SHP77 treated with DMSO at 0.1 percent for 48 hours (cell line): ENCODE data around the gene FRYL.
"Not testable (repeated sequence)": the region's sequence is repeated elsewhere in the genome, so short reads cannot be mapped to it uniquely, and the experiment has no call there.

Experiments used
- DNase-seq: peaks from one replicate; lab custom pipeline; 2025; lab: John Stamatoyannopoulos, UW

FRYL gene

DNA sequence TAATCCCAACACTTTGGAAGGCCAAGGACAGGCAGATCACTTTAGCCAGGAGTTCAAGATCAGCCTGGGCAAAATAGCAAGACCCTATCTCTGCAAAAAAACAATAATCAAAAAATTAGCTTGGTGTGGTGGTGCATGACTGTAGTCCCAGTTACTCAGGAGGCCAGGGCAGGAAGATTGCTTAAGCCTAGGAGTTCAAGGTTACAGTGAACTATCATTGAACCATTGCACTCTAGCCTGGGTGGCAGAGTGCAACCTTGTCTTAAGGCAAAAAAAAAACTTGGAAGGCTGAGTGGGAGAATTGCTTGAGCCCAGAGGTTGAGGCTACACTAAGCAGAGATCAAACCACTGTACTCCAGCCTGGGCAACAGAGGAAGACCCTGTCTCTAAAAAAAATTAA is 5.2 kb upstream of the FRYL start:
- no peak for DNase-seq

DNA sequence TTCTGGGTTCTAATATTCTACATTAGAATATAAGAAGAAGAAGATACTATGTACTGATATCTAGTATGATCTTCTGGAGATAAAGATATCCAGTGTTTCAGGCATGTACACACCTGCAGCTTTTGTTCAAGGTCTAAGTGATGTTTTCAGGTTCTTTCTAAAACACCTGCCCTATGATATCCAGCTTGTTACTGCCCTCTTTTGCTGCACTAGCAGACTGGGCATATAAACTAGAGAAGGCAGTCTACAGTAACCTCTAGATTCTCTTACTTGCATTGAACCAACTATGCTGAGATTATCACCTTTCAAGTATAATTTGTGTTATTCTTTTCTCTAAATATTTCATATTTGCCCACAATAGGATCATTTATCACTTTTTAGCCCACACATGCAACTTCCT is 1.9 kb upstream of the FRYL start:
- no peak for DNase-seq

DNA sequence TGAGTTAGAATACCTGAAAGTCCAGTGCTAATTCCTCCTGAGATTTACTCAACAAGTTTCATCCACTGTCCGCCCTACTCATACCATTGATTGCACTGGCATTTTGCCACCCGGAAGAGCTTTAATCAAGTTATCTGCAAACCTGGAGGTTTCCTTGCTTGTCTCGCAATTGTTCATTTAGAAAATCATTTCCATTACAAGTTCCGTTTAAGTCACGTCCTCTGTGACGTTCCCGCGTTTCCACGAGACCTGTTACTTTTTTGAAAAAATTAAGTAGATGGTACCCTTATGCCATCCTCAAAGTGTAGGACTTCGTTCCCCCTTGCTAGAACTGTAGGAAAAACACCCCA is 761 bp upstream of the FRYL start:
- no peak for DNase-seq

DNA sequence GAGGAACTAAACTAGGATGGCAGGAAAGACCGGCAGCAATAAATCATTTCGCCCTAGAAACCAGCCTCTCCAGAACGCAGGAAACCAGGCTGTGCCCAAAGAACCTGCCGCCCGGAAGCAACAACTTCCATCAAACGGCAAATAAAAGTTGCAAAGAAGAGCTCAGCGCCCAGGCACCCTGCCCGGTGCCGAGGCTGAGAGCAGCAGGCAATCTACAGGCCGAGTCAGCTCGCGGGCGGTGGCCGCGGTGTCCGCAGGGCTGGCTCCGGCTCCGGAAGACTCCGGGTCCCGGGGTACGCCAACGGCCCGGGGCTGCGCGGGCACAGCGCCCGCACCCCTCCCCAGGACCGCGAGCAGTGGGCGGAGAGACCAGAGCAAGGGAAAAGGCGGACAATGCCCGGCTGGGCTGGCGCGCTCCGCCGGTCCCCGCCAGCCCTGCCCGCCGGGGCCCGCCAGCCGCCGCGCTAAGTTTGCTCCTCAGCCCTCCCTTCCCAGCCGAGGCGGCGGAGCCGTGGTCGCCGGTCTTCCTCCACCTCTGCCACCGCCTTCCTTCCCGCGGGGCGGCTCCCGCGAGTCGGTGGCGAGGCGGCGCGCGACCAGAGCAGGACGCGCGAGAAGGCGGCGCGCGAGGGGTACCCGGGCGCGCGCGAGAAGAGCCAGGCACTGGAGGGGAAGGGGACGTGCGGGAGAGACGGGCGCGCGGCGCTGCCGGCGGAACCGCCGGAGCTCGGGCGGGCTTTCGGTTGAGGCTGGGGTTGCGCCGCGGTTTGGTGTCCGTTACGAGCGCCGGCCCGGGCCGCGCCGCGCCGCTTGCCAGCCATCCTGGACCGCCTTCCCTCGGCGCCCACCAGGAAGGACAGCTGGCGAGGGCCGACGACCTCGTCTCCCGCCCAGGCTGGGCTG is 733 bp downstream of the FRYL start:
- no peak for DNase-seq

DNA sequence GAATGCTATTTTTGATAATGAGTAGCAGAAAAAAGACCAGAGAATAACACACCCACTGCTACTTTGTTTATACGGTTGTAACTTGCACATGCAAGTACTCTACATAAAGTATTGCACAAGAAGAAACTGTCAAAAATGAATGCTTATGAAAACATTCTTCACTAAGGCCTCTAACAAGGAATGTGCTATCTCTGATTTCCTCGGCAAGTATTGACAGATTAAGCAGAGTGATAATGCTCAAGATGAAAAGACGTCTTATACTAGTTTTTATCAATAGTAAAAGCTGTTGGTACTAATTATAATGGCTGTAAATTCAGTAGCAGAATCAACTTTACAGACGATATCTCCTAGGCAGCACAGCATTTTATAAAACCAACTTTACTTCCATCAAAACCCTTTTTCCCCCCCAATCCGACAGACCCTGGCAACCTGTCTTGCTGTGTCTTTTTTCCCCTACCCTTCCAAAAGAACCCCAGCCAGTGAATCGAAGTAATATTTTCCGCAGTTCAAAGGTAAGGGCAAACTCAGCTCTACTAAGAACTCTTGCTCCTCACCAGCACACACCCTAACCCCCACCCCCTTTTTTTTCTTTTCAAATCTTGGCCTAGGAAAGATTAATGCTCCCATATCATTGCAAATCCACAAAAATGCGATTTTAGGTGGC is 1.5 kb downstream of the FRYL start:
- no peak for DNase-seq

DNA sequence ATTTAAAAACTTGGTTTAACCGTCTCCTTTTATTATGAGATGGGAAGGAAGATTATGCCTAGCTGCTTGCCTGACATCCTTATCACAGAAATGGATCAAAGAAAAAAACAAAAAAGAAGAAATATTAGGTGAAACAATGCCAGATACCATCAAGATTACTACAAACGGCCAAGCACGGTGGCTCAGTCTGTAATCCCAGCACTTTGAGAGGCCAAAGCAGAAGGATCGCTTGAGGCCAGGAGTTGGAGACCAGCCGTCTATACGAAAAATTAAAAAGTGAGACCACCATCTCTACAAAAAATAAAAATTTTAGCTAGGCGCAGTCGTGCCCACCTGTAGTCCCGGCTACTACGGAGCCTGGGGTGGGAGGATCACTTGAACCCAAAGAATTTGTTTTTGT is 2.3 kb downstream of the FRYL start:
- DNase-seq, result no peak

DNA sequence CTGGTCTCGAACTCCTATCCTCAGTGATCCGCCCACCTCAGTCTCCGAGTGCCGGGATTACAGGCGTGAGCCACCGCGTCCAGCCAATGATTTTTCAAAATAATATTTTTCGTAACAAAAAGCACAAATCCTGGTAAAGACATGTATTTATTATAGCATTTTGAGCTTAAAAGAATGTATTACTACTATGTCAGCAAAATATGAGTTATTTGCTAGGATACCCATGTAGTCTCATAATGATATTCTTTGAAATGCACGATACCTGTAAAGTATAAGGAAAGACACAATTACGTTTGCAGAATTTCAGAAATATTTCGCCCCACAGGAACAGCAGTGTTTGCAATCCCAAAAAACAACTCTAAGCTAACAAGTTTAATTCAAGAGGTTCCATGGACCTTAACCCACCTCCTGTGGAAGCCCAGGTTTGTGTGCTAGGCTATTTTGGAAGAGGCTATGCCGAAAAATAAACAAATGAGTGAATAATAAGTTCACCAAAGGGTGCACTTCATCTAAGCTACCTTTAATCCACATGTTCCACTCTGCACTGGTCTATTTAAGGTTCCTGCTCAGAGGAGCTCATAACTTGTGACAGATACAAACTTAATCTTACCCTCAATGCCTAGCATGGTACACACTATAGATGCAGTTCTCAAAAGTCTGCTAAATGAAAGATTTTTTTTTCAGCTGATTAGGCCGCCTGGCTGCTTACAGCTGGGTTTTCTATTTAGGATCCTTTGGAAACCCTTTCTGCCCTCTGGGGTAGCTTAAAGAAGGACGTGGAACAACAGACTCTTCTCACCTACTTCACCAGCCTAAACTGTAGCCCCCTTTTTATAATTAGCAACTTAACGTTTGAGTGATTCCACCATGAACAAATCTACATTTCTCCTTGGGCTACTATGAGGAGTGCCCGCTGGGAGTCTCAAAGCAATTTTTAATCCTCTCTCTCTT is 5.0 kb downstream of the FRYL start:
- DNase-seq, result no peak

DNA sequence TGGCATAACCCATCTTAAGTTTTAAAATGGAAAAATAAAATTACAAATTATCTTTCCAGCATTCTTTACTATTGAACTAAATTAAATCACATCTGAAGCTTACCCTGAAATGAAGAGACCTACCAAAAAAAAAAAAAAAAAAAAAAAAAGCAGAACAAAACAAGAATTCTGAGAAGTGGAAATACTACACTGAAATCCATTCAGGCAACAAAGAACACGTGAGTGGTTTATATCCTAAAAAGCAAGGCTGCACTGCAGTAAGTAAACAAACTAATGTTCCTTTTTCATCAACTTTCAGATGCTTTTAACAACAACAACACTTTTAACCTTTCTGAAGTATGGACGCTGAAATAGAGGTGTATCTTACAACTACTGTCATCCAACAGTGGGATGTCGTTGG is 7.5 kb downstream of the FRYL start:
- no peak for DNase-seq

DNA sequence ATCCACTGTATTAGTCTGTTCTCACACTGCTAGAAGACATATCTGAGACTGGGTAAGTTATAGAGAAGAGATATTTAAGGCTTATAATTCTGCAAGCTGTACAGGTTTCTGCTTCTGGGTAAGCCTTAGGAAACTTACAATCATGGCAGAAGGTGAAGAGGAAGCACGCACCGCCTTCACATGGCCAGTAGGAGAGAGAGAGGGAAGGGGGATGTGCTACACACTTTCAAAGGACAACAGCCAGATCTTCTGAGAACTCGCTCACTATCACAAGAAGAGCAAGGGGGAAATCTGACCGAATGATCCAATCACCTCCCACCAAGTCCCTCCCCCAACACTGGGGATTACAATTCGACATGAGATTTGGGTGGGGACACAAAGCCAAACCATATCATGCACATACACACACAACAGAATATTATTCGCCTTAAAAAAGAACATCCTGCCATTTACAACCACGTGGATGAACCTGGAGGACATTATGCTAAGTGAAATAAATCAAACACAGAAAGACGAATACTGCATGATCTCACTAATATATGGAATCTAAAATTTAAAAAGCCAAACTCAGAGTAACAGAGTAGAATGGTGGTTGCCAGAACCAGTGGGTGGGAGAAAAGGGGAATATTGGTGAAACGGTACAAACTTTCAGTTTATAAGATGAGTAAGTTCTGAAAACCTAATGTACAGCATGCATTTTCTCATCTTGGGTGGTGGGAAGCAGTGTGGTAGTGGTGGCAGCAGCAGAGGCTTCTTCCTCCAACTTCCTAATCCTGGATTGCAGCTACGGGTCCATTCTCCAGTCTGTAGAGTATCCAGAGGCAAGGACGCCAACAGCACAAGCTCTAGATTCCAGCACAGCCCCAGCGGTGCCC is 12.8 kb downstream of the FRYL start:
- no peak for DNase-seq

DNA sequence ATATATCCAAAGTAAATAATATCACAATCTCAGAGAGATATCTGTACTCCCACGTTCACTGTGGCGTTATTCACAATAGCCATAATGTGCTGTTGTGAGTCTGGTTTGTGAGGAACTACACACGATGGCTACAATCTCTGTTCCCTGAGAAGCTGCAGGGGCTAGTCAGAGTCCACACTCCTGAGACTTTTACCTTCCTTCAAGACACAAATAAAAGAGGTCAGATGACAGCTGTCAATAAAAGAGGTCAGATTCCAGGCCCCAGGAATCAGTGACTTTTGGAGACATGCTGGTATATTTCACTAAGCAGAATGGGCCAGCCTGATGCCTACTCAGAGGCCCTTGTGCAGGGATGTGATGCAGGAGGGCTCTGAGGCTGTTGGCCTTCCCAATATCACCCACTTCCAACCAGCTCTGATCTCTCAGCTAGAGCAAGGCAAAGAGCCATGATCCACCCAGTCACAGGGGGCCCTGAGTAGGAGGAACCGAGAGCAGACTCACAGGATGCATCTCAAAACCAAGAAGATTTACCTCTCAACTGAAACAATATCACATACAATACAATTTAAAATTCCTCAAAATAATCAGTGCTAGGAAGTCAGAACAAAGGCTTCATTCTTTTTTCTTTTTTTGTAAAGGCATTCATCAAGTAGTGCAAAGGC is 13.8 kb downstream of the FRYL start:
- DNase-seq, result no peak

DNA sequence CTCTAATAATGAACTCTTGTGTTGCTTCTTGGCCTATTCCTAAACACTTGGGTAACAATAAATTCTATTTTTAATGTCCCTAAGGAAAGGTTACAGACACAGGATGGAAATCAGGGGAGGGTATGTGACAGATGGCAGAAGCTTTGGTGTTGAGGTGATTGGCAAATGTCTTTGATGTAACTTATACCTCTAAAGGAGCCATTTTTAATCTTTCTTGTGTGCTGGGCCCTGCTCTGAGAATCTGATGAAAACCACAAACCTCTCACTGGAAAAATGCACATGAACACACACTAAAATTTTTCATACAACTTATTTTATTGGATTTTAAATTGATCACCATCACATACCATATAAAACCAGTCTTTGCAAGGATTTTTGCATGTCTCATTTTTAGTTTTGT is 17.7 kb downstream of the FRYL start:
- DNase-seq, result no peak

DNA sequence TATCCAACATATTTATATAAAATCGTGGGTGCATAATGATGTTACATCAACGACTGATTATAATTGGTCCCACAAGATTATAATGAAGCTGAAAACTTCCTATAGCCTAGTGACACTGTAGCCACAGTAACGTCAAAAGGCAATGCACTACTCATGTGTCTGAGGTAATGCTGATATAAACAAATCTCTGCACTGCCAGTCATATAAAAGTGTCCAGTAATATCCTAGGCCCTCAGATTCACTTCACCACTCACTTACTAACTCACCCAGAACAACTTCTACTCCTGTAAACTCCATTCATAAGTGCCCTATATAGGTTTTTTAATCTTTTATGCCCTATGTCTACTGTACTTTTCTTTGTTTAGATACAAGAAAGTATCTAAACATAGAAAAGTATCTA is 18.8 kb downstream of the FRYL start:
- no peak for DNase-seq

DNA sequence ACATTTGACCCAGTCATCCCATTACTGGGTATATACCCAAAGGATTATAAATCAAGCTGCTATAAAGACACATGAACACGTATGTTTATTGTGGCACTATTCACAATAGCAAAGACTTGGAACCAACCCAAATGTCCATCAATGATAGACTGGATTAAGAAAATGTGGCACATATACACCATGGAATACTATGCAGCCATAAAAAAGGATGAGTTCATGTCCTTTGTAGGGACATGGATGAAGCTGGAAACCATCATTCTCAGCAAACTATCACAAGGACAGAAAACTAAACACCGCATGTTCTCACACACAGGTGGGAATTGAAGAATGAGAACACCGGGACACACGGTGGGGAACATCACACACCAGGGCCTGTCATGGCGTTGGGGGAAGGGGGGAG is 21.4 kb downstream of the FRYL start:
- DNase-seq, result not testable (repeated sequence)

DNA sequence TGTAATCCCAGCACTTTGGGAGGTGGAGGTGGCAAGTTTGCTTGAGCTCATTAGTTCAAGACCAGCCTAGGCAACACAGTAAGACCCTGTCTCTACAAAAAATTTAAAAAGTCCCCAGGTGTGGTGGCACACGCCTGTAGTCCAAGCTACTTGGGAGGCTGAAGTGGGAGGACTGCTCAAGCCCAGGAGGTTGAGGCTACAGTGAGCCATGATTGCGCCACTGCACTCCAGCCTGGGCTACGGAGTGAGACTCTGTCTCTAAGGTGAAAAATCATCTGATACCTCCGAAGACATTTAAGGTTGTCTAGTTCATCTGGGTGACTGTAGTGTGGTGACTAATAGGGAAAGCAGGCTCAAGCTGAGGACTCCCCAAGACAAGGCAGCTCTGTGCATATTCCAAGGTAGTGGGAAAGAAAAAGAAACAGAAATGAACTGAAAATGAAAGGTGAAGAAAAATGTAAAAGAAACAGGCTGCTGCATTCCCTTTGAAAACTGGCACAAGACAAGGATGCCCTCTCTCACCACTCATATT is 23.3 kb downstream of the FRYL start:
- no peak for DNase-seq

DNA sequence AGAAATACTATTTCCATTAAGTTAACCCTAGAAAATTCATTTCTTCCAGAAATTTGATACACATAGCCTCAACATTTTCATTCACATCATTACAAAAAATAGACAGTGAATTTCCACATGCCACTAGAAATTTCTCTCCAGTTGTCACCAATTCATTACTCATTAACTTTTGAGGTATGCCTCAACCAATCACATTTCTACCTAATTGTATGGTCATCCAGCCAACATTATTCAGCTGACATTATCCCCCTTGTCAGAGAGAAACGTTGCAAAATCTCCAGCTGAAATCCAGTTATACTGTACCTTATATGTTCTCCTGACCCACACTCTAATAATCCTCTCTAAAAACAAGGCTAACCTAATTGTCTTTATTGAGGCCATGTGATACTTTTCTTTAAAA is 24.8 kb downstream of the FRYL start:
- no peak for DNase-seq

DNA sequence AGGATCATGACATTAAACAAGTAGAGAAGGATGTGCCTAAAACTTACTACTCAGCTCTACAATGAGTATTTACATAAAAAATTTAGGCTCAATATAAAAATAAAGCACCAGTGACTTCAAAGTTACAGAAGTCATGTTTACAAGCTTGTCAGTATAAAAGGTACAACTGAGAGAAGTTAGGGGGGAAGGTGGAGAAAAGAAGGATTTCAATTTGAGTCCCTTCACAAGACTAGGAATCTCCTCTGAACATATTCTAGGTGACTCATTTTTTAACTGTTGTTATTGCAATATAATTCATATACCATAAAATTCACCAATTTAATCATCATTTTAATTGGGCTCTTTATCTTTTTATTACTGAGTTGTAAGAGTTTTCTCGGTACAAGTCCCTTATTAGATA is 26.9 kb downstream of the FRYL start:
- DNase-seq, result no peak

DNA sequence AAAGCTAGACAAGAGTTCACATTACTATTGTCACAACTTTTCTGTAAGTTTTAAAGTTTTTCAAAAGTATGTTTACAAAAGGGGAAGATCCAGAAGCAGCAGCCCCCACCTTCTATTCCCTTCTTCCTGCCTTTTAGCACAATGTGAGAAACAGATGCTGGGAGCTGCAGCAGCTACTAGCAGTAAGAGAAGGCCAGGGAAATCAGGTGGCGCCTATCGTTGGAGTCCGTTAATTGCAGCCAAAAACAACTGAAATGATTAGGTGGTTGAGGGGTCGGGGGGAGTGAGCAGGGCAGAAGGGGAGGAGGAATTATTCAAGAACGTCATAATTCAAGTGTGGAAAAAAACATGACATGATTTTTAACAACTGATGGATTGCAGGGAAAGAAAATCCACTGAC is 27.4 kb downstream of the FRYL start:
- no peak for DNase-seq

DNA sequence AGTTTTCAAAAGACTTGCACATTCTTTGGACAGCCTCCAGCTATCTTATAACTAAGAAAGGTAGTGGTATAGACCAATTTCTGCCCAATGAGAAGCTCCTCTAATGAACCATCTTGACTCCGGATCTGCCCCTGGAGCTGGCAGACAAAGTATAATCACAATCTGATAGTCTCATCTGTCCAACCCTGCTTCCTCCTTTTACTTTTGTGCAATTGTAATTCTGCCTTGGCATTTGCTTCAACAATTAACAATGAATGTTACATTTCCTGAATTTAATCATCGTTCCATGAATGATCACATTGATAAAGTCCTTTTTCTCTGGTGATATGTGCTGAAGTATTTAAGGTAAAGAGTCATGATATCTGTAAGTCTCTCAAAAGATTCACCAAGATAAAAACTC is 27.8 kb downstream of the FRYL start:
- DNase-seq, result no peak

DNA sequence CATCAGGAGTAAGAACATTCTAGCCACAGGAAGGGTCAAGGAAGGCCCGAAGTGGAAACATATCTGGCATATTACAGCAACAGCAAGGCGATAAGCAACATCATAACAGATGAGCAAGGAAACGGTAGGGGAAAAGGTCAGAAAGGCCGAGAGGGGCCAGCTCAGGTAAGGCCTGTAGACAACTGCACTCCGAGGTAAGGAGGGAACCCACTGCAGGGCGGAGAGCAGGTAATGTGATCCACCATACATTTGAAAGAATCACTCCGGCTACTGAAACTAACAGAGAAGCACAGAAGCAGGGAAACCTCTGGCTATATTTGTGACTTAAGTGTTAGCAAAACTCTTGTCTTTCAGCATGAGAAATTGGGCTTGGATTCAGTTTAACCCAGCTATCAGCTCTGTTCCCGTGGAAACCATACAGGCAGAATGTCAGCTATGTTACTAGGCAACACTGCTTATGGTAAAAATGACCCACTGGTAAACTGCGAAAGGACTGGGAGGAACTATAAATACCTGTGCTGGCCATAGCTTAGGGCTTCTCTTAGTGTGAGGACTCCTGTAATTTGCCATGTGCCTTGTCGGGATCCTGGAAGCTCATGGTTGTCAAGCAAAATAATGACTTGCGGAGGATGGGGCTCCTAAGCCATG is 31.0 kb downstream of the FRYL start:
- no peak for DNase-seq

DNA sequence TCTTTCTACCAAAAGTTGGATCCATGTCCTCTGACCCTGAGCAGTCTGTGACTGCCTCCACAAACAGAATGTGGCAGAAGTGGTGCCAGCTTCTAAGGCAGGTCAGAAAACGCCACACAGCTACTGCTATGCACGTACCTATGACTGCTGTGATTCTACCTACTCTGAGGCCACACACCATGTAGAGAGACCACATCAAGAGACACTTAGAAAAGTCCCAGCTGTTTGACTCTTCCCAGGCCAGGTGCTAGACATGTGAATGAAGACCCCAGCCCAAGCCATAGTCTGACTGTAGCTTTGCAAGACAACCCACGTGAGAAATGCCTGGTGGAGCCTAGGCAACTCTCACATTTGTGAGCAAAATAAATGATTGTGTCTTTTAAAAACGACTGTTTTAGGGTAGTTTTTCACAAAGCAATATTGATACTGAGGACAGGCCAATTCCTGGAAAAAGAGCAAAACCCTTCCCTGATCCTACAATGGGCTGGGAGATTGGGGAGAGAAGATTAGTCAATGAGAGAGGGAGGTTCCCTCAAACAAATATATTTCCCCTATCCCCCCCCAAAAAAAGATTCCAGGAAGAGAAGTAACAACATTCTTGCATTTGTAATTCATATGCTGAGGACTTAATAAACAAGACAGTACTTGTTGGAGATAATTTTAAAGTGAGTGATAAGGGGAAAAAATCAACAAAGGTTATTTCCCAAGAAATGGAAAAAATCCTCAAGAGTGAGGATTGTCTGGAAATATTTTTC is 33.3 kb downstream of the FRYL start:
- no peak for DNase-seq
